Kasumi-1 (cell line): ENCODE data around the gene TRIOBP.

Experiments used
- DNase-seq, 2 experiments: peaks; one replicate each; lab custom pipeline; 2025; lab: John Stamatoyannopoulos, UW

The TRIOBP gene

DNA sequence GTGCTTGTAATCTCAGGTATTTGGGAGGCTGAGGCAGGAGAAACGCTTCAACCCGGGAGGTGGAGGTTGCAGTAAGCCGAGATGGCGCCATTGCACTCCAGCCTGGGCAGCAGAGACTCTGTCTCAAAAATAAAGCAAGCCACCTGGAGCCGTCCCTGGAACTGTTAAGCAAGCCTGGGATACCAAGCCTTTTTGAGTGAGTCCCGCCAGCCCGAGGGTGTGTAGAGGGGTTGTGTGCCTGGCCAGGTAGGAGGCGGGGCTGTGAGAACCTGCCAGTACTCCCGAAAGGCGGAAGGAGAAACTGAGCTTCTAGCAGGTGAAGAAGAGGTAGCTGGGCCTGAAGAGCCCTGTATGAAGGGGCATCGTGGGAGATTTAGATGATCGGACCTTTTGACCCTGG is 52.4 kb downstream of the TRIOBP start:
- no peak for DNase-seq

DNA sequence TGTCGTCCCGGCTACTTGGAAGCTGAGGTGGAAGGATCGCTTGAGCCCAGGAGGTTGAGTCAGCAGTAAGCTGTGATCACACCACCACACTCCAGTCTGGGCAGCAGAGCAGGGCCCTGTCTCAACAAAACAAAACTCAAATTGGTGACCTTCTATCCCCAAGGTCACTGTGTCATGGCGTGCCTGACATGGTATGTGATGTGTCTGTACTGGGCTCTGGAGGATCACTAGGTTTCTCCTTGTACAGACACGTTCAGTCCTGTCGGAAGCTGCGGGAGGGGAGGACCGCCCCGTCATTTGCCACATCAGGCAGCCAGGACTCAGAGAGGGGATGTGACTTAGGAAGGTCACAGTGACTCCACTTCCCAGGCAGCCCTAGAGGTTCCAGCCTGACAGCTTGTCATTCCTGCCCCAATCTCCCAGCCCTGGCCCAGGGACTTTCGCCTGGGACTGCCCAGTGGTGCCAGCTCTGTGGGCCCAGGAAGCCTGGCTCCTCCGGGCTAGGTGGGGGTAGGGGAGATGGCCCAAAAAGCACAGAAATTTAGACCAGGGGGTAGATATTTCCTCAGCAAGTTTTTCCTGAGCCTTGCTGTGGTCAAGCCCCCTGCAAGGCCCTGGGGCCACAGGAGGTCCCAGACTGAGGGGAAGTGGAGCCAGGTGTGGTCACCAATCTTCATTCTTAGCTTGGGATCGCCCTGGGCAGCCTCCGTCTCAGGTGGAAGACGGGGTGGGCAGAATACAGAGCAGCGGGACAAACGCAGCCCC is 53.2 kb downstream of the TRIOBP start:
- DNase-seq: no peak

- DNase-seq: no peak
Measured at GRCh38 chr22:37750596-37751162, 53.8 kb downstream of the TRIOBP start.

- no peak for DNase-seq
Measured at GRCh38 chr22:37751449-37752188, 54.8 kb downstream of the TRIOBP start.

DNA sequence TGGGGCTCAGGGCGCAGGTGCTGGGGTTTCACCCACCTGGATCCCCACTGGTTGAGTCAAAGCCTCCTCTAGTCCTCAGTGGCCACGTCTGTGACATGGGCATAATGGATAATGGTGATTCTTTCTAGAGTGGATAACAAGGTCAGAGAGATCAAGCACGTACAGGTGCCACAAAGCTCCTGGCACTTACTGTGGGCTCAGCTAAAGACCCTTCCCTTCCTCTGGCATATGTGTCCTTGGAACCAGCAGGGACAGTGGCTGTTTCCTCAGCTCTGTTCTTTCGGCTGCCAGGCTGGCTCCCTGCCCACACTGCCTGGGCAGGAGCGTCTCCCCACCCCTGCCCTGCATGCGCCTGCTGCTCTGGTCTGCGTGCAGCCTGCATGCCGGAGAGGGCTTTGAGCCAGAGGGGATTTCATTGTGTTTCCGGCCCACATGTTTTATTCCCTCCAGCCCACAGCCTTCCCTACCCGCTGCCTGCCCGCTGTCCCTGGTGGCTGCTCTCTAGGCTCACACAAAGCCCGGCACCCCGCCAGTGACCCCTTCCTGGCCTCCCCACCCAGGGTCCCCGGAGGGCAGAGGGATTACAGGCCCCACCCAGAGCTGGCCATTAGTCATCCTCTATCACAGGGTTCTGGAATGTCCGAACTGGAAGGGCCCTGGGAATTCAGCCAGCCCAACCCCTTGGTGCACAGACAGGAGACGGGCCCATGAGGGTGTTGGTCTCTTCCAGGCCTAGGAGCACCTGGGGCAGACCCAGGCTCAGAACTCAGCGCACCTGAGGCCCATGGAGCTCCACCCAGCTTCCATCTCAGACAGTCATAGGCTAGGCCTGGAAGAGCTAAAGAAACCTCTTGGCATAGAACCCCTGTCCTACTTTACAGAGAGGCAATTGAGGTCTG is 55.6 kb downstream of the TRIOBP start:
- DNase-seq: no peak

GRCh38 chr22:37753746-37754145 is 56.9 kb downstream of the TRIOBP start:
- no peak for DNase-seq

- DNase-seq: no peak
Measured at GRCh38 chr22:37757663-37758062, 60.8 kb downstream of the TRIOBP start.

- DNase-seq: peak in 1 of 2 experiments; percentile 38
Measured at GRCh38 chr22:37758694-37759093, 61.8 kb downstream of the TRIOBP start.

- no peak for DNase-seq
Measured at GRCh38 chr22:37759281-37759680, 62.4 kb downstream of the TRIOBP start.

DNA sequence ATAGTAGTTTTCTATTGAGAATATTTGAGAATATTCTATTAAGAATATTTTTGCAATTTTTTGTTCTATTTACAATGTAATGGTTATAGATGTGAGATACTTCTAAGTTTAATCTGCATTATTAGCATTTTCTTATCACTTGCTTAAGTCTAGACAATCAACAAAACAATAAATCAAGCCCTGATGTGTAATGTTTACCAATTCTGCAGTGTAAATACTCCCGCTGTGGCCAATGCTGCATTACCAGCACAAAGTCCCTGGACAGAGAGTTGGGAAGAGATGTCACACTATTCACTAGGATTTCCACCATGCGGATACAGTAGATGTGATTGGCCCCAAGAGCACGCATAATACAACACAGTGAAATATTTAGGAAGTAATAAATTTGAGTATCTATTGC is 63.3 kb downstream of the TRIOBP start:
- DNase-seq: no peak

- no peak for DNase-seq
Measured at GRCh38 chr22:37762389-37762836, 65.6 kb downstream of the TRIOBP start.

- DNase-seq: no peak
Measured at GRCh38 chr22:37763012-37763411, 66.2 kb downstream of the TRIOBP start.

DNA sequence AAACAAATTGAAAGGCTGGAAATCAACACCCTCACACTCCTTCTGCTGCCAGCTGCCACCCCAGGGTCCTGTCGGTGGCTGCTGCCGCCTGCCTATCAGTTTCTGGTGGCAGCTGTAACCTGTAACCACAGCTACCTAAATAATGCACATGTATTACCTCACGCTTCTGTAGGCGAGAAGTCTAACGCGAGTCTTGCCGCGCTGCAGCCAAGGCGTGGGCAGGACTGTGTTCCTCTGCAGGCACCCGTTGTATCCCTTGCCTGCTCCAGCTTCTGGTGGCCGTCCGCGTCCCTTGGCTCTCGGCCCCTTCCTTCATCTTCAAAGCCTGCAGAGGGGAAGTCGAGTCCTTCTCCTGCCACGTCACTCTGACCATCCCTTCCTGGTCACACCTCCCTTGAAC is 66.8 kb downstream of the TRIOBP start:
- DNase-seq: no peak

- no peak for DNase-seq
Measured at GRCh38 chr22:37764622-37765021, 67.8 kb downstream of the TRIOBP start.

GRCh38 chr22:37765498-37765897 is 68.7 kb downstream of the TRIOBP start:
- no peak for DNase-seq

DNA sequence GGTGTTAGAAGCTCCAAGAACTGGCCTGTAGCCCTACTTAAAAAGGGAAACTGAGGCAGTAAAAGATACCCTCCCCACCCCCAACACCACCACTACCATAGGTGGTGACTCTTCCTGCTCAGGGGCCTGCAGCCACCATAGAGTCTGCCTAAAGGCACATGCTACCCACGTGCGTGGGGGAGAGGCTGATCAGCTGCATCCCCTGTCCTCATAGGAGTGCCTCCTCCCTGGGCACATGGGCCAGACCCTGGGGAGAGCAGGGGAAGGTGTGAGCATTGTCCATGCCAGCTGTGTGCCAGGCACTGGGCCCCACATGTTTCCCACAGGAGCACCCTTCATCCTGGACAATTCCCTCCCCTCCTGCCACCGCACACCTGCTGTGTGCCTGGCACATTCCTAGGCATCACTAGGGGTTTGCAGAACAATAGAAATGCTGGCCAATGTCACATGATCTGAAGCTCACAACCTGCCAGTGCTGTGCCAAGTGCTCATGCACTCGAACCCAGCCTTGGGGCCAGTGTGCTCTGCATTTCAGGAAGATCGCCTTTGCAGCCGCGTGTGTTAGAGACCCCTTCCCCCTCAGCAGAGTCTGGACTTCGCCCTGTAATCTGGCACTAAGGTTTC is 69.2 kb downstream of the TRIOBP start:
- DNase-seq: no peak

DNA sequence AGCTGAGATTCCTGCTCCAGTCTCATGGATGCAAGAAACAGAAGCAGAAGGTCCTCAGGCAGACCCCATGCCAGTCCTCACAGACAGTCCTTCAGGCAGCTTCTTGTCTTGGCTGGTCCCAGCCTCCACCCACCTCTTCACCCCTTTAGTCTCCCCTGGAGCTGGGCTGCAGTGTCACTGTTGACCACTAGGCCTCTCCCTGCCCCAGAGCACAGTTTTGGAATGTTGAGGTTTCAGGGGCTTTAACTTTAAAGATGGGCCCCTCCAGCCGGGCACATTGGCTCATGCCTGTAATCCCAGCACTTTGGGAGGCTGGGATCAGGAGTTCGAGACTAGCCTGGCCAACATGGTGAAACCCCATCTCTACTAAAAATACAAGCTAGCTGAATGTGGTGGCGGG is 71.4 kb downstream of the TRIOBP start:
- DNase-seq: peak; percentile 4 to 18

DNA sequence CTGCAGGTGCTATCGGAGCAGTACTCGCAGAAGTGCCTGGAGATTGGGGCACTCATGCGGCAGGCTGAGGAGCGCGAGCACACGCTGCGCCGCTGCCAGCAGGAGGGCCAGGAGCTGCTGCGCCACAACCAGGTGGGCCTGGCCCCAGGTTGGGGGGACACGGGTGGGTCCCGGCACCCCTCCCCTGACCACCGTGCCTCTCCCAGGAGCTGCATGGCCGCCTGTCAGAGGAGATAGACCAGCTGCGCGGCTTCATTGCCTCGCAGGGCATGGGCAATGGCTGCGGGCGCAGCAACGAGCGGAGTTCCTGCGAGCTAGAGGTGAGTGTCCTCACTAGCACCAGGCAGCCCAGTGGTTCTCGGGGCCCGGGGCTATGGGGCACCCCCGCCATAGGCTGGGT is 72.2 kb downstream of the TRIOBP start:
- DNase-seq: no peak

DNA sequence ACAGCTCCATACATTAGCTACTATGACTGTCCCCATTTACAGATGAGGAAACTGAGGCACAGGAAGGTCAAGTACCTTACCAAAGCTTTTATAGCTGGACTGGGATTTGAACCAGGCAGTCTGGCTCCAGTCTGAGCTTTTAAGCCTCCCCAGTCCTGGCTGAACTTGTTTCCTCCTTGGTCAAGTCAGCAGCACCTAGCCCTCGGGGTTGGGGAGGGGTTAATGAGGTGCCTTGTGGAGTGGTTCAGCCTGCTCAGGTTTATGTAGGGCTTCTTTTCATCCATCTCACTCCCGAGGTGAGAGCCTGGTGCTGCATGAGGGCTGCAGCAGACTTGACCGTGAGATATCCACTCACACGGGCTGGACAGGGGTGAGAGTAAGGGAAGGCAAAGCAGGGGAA is 74.2 kb downstream of the TRIOBP start:
- DNase-seq: no peak

DNA sequence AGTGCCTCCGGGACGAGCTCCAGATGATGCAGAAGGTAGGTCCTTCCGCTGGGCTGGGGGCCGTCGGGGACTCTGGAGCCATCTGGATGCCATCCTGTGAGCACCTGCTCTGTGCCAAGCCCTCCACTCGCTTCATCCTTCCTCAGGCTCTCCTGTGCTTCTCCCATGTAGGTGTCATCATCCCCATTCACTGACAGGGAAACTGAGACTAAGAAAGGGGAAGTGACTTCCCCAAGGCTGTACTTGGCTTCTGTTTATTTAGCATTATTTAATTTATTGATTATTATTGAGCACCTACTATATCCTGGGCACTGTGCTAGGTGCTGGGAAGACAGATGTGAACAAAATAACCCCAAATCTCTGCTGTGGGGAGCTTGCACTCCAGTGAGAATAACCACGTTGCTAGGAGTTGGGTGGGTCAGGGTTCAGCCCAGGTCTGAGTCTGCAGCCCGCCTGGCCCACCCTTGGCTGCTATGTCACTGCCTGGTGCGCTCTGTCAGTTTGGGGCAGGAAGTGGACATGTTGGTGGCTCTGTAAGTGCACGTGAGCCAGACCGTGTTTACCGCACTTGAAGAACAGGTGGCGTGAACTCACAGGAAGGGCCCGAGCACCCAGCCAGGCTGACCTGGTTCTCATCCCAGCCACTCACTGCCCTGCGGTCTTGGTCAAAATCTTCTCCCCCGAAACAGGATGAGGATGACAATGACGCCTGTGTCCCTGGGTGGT is 75.0 kb downstream of the TRIOBP start:
- DNase-seq: no peak

DNA sequence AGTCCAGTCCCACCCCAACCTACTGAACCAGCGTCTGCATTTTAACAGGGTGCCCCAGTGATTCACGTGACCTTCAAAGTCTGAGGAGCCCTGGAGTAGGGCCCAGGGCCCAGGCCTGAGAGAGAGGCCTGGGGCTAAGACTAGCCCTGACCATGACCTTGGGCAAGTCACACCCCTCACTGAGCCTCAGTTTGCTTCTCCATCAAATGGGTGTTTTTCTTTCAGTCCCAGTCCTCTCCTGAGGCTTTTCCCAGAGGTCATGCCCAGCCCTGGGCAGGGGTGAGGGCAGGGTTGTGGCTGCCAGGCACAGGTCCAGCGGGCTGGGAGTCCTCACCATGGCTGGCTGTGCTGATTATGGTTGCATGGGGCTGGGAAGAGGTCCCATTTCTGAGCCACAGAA is 77.9 kb downstream of the TRIOBP start:
- no peak for DNase-seq
